ENCODE measurements around the gene GALNT2.

The GALNT2 gene

DNA sequence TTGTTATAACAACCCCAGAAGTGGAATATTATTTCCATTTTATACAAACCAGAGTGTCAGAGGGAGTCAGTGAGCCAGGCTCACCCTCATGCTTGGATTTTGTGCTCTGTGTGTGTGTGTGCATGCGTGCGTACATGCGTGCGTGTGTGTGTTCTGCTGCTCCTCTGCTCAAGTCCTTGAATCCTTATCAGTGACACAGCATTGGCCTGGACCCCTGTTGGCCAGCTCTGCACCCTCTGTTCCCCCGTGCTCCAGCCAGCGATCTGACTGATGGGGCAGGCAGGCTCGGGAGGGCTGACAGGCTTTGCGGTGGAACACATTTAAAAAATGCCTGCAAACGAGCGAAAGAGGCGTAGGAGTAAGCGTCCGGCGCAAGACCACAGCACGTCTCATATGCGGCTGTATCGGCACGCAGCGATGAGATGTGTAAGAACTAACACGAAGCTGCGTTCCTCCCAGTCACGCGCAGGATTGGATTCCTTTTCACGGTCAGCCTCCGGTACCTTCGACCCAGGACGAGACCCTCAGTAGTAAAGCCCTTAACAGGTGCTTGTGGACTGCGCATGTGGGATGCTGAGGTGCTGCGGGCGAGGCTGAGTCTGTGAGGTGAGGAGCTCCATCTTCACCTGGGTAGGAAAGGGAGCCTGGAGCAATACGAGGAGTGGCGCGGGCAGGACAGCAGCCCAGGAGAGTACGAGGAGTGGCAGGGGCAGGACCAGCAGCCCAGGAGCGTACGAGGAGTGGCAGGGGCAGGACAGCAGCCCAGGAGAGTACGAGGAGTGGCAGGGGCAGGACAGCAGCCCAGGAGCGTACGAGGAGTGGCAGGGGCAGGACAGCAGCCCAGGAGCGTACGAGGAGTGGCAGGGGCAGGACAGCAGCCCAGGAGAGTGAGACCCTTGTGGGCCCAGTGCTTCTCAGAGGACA lies 130.9 kb downstream of the GALNT2 start:
- TF ChIP-seq, protein P1, sequence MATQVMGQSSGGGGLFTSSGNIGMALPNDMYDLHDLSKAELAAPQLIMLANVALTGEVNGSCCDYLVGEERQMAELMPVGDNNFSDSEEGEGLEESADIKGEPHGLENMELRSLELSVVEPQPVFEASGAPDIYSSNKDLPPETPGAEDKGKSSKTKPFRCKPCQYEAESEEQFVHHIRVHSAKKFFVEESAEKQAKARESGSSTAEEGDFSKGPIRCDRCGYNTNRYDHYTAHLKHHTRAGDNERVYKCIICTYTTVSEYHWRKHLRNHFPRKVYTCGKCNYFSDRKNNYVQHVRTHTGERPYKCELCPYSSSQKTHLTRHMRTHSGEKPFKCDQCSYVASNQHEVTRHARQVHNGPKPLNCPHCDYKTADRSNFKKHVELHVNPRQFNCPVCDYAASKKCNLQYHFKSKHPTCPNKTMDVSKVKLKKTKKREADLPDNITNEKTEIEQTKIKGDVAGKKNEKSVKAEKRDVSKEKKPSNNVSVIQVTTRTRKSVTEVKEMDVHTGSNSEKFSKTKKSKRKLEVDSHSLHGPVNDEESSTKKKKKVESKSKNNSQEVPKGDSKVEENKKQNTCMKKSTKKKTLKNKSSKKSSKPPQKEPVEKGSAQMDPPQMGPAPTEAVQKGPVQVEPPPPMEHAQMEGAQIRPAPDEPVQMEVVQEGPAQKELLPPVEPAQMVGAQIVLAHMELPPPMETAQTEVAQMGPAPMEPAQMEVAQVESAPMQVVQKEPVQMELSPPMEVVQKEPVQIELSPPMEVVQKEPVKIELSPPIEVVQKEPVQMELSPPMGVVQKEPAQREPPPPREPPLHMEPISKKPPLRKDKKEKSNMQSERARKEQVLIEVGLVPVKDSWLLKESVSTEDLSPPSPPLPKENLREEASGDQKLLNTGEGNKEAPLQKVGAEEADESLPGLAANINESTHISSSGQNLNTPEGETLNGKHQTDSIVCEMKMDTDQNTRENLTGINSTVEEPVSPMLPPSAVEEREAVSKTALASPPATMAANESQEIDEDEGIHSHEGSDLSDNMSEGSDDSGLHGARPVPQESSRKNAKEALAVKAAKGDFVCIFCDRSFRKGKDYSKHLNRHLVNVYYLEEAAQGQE (IDR thresholded peaks at IDR 0.05; ENCODE audit: insufficient replicate concordance, low read depth), result no peak
- TF ChIP-seq POLR2AphosphoS5 (IDR thresholded peaks at IDR 0.05; ENCODE audit: low read depth), result no peak
- no peak for TF ChIP-seq SPI1 (IDR thresholded peaks at IDR 0.05; ENCODE audit: borderline replicate concordance, low read depth)
- no peak for TF ChIP-seq GABPA (IDR thresholded peaks at IDR 0.05; ENCODE audit: low read depth)
- TF ChIP-seq, protein P2, sequence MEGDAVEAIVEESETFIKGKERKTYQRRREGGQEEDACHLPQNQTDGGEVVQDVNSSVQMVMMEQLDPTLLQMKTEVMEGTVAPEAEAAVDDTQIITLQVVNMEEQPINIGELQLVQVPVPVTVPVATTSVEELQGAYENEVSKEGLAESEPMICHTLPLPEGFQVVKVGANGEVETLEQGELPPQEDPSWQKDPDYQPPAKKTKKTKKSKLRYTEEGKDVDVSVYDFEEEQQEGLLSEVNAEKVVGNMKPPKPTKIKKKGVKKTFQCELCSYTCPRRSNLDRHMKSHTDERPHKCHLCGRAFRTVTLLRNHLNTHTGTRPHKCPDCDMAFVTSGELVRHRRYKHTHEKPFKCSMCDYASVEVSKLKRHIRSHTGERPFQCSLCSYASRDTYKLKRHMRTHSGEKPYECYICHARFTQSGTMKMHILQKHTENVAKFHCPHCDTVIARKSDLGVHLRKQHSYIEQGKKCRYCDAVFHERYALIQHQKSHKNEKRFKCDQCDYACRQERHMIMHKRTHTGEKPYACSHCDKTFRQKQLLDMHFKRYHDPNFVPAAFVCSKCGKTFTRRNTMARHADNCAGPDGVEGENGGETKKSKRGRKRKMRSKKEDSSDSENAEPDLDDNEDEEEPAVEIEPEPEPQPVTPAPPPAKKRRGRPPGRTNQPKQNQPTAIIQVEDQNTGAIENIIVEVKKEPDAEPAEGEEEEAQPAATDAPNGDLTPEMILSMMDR (IDR thresholded peaks at IDR 0.05; ENCODE audit: insufficient read depth, low read length), result no peak
- Histone ChIP-seq H3K27me3 (ENCODE audit: insufficient read depth, poor library complexity, severe bottlenecking) (no peaks in the 10 kb centered on the region), H3K4me3 (replicated peaks; ENCODE audit: insufficient read depth, low read length) (no peak overlapping the region), H3K27ac (replicated peaks) (no peak overlapping the region)
- DNase-seq (ENCODE audit: low read depth in 1 of 2, low spot score in 1 of 2), result no peak

DNA sequence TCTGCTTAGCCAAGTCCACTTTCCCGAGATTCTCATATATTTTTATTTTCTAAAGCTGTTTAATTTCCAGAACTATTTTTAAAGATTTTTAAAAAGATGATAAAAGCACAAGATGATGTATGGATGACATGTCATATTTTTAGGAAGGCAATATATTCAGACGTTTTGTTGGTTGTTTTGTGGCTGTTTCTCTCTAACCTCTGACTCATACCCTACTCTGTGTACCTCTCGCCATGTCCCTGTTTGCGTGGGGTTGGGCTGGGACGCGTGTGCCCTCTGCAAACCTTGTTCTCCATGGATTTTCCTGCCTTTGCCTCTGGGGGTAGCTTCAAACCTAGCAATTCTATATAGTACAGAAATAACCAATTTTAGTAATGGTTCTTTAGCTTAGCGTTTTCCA lies 132.0 kb downstream of the GALNT2 start:
- DNase-seq (ENCODE audit: low read depth in 1 of 2, low spot score in 1 of 2), result no peak
- Histone ChIP-seq H3K27me3 (ENCODE audit: insufficient read depth, poor library complexity, severe bottlenecking) (no peaks in the 10 kb centered on the region), H3K27ac (replicated peaks) (no peak overlapping the region), H3K4me3 (replicated peaks; ENCODE audit: insufficient read depth, low read length) (no peak overlapping the region)
- no peak for TF ChIP-seq POLR2AphosphoS5 (IDR thresholded peaks at IDR 0.05; ENCODE audit: low read depth)
- TF ChIP-seq SPI1 (IDR thresholded peaks at IDR 0.05; ENCODE audit: borderline replicate concordance, low read depth), result no peak
- no peak for TF ChIP-seq GABPA (IDR thresholded peaks at IDR 0.05; ENCODE audit: low read depth)
- TF ChIP-seq, protein P2 (IDR thresholded peaks at IDR 0.05; ENCODE audit: insufficient read depth, low read length), result no peak
- TF ChIP-seq, protein P1 (IDR thresholded peaks at IDR 0.05; ENCODE audit: insufficient replicate concordance, low read depth), result no peak

DNA sequence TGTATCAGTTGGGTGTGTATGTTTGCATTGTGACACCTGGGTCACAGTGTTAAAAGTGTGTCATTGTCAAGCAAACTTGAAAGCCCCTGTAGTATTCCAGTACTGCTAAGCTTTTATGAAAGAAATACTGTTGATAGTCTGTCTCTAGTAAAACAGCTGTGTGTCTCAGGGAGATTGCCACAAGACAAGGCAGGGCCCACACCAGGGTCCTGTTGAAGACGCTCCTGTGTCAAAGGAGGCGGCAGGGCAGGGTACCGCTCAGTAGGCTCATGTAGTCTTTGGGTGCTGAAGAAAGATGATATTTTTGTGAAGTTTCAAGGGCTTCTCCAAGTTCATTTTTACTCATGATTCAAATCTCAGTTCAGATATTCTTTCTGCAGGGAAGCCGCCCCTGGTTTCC lies 132.5 kb downstream of the GALNT2 start:
- Histone ChIP-seq H3K27me3 (ENCODE audit: insufficient read depth, poor library complexity, severe bottlenecking) (no peaks in the 10 kb centered on the region), H3K4me3 (replicated peaks; ENCODE audit: insufficient read depth, low read length) (no peak overlapping the region), H3K27ac (replicated peaks) (no peak overlapping the region)
- TF ChIP-seq GABPA (IDR thresholded peaks at IDR 0.05; ENCODE audit: low read depth), result no peak
- TF ChIP-seq, protein P1 (IDR thresholded peaks at IDR 0.05; ENCODE audit: insufficient replicate concordance, low read depth), result no peak
- no peak for TF ChIP-seq POLR2AphosphoS5 (IDR thresholded peaks at IDR 0.05; ENCODE audit: low read depth)
- no peak for DNase-seq (ENCODE audit: low read depth in 1 of 2, low spot score in 1 of 2)
